IPS-NIHi7 (cell line): ENCODE data around the gene CDK6.

Experiments
- DNase-seq: peaks from one replicate; pipeline ENCODE4 v3.0.0; 2012; ENCODE audit warnings: mixed read lengths; ENCODE audit errors: extremely low spot score

CDK6 gene

GRCh38 chr7:92589056-92589455, 247.3 kb downstream of the CDK6 start:
- no peak for DNase-seq

GRCh38 chr7:92588561-92588960, 247.8 kb downstream of the CDK6 start:
- no peak for DNase-seq

GRCh38 chr7:92586841-92587240, 249.5 kb downstream of the CDK6 start:
- DNase-seq, result no peak

GRCh38 chr7:92586403-92586802, 250.0 kb downstream of the CDK6 start:
- DNase-seq, result no peak

- no peak for DNase-seq
Observed at GRCh38 chr7:92584953-92585352, 251.4 kb downstream of the CDK6 start.

- DNase-seq, result no peak
Observed at GRCh38 chr7:92582948-92583347, 253.4 kb downstream of the CDK6 start.

- DNase-seq, result no peak
Observed at GRCh38 chr7:92576296-92576695, 260.1 kb downstream of the CDK6 start.

GRCh38 chr7:92569137-92569536, 267.2 kb downstream of the CDK6 start:
- DNase-seq, result no peak

GRCh38 chr7:92567460-92567859, 268.9 kb downstream of the CDK6 start:
- DNase-seq, result no peak

GRCh38 chr7:92563345-92563744, 273.0 kb downstream of the CDK6 start:
- no peak for DNase-seq

- no peak for DNase-seq
Observed at GRCh38 chr7:92560602-92561001, 275.8 kb downstream of the CDK6 start.

GRCh38 chr7:92557808-92558362, 278.5 kb downstream of the CDK6 start:
- DNase-seq, result no peak

GRCh38 chr7:92557249-92557648, 279.1 kb downstream of the CDK6 start:
- no peak for DNase-seq
